CMK (cell line): ENCODE measurements around the gene OSMR.
"Not testable (repeated sequence)": the region's sequence is repeated elsewhere in the genome, so short reads cannot be mapped to it uniquely, and the experiment has no call there.

Experiments
- DNase-seq: peaks from one replicate; pipeline ENCODE4 v3.0.0-alpha.2; 2010; ENCODE audit warnings: low read depth

The OSMR gene

GRCh38 chr5:38831117-38831516 is 14.7 kb upstream of the OSMR start:
- no peak for DNase-seq

- no peak for DNase-seq
These were observed 13.9 kb upstream of the OSMR start for GRCh38 chr5:38831909-38832308.

GRCh38 chr5:38832810-38833209 is 13.0 kb upstream of the OSMR start:
- no peak for DNase-seq

GRCh38 chr5:38835887-38836286 is 9.9 kb upstream of the OSMR start:
- DNase-seq: no peak

GRCh38 chr5:38837416-38837815 is 8.4 kb upstream of the OSMR start:
- DNase-seq: no peak

- no peak for DNase-seq
These were observed 7.9 kb upstream of the OSMR start for GRCh38 chr5:38837932-38838331.

GRCh38 chr5:38843665-38844064 is 2.1 kb upstream of the OSMR start:
- no peak for DNase-seq

- DNase-seq: no peak
These were observed 683 bp downstream of the OSMR start for GRCh38 chr5:38846379-38847011.

GRCh38 chr5:38847559-38848347 is 1.9 kb downstream of the OSMR start:
- DNase-seq: no peak

- no peak for DNase-seq
These were observed 2.8 kb downstream of the OSMR start for GRCh38 chr5:38848637-38849036.

GRCh38 chr5:38851640-38852039 is 5.8 kb downstream of the OSMR start:
- not testable (repeated sequence) for DNase-seq

- no peak for DNase-seq
These were observed 8.1 kb downstream of the OSMR start for GRCh38 chr5:38853753-38854470.

GRCh38 chr5:38854907-38855306 is 9.1 kb downstream of the OSMR start:
- no peak for DNase-seq

GRCh38 chr5:38856660-38857059 is 10.8 kb downstream of the OSMR start:
- no peak for DNase-seq

GRCh38 chr5:38858839-38859238 is 13.0 kb downstream of the OSMR start:
- no peak for DNase-seq

- DNase-seq: not testable (repeated sequence)
These were observed 16.4 kb downstream of the OSMR start for GRCh38 chr5:38861986-38862770.

GRCh38 chr5:38866362-38867031 is 20.7 kb downstream of the OSMR start:
- no peak for DNase-seq

- DNase-seq: no peak
These were observed 21.2 kb downstream of the OSMR start for GRCh38 chr5:38867032-38867398.

- no peak for DNase-seq
These were observed 21.6 kb downstream of the OSMR start for GRCh38 chr5:38867416-38867815.

- DNase-seq: no peak
These were observed 24.8 kb downstream of the OSMR start for GRCh38 chr5:38870595-38870994.

- no peak for DNase-seq
These were observed 25.3 kb downstream of the OSMR start for GRCh38 chr5:38871058-38871605.
